B cell (primary cell): ENCODE measurements around the gene TOGARAM2. TPM values are rescaled to one million over a fixed set of nuclear protein-coding genes. Genes with fewer than 3 reads are reported as not detected.

ENCODE experiments used
- ATAC-seq: fragments of 200-7000 bp; cut with Tn5 transposase; one replicate; pipeline ENCODE4 v1.10.0; 2021; ENCODE audit warnings: low read depth, mild to moderate bottlenecking, moderate number of reproducible peaks, moderate library complexity
- CTCF ChIA-PET: fragments of 350-600 bp; sonication (Branson Sonifier 250); formaldehyde crosslinking; loops from one replicate; lab custom pipeline; 2021; ENCODE audit warnings: antibody characterized with exemption, inconsistent platforms; lab: Charles Lee
- POLR2A ChIA-PET: fragments of 350-600 bp; sonication (Branson Sonifier 250); formaldehyde crosslinking; loops from one replicate; lab custom pipeline; 2021; ENCODE audit warnings: antibody characterized with exemption; lab: Charles Lee
- DNase-seq: peaks from one replicate; pipeline ENCODE4 v3.0.0; 2013
- H2AFZ ChIP-seq: 2 replicates; pipeline ENCODE4 v1.6.1; 2012; ENCODE audit warnings: mild to moderate bottlenecking, low read depth, low read length; ENCODE audit not compliant: insufficient read depth, poor library complexity, severe bottlenecking
- H3K27ac ChIP-seq, 2 donors: 1 replicate in 1 of 2; 2 replicates in 1 of 2; pipeline ENCODE4 v1.5.1; 2012 to 2013; ENCODE audit warnings: low read length in 2 of 2, mild to moderate bottlenecking in 2 of 2, moderate library complexity in 1 of 2
- H3K27me3 ChIP-seq, 4 experiments: fragments of 200-600 bp in 1 of 4; sonication (generic) in 1 of 4; replicated peaks in 1 of 4; 1 replicate in 2 of 4; 2 replicates in 2 of 4; pipeline versions ENCODE4 v1.6.1 to v1.7.0; 2013 to 2016; ENCODE audit warnings: low read length in 3 of 4, mild to moderate bottlenecking in 2 of 4, mixed read lengths in 1 of 4, moderate library complexity in 1 of 4; ENCODE audit not compliant: insufficient read depth in 4 of 4, control insufficient read depth in 3 of 4; ENCODE audit errors: control extremely low read depth in 1 of 4
- H3K36me3 ChIP-seq, 2 experiments: replicated peaks in 1 of 2; 1 replicate in 1 of 2; 2 replicates in 1 of 2; pipeline versions ENCODE4 v1.6.1 to v1.7.1; 2013; ENCODE audit warnings: low read length in 1 of 2; ENCODE audit not compliant: insufficient read depth in 2 of 2, control insufficient read depth in 1 of 2; ENCODE audit errors: control extremely low read depth in 1 of 2, extremely low read depth in 1 of 2
- H3K4me1 ChIP-seq, 2 donors: fragments of 200-600 bp in 1 of 2; sonication (generic) in 1 of 2; 1 replicate in 1 of 2; 2 replicates in 1 of 2; pipeline versions ENCODE4 v1.5.1 to v1.6.1; 2013 to 2017; ENCODE audit warnings: low read length in 2 of 2; ENCODE audit not compliant: control insufficient read depth in 2 of 2, insufficient read depth in 2 of 2
- H3K4me2 ChIP-seq: replicated peaks from 2 replicates; pipeline ENCODE3; 2012; ENCODE audit warnings: mild to moderate bottlenecking, low read depth, low read length; ENCODE audit not compliant: poor library complexity, severe bottlenecking
- H3K4me3 ChIP-seq, 5 experiments: fragments of 200-600 bp in 1 of 5; sonication (generic) in 1 of 5; 1 replicate in 3 of 5; 2 replicates in 2 of 5; pipeline versions ENCODE4 v1.5.1 to v1.7.0; 2011 to 2016; ENCODE audit warnings: low read length in 4 of 5, mild to moderate bottlenecking in 4 of 5, low read depth in 2 of 5, control low read depth in 1 of 5, moderate library complexity in 1 of 5; ENCODE audit not compliant: insufficient read depth in 1 of 5; ENCODE audit errors: control extremely low read depth in 1 of 5, extremely low read depth in 1 of 5
- H3K79me2 ChIP-seq: fragments of 200-600 bp; sonication (generic); one replicate; pipeline ENCODE4 v1.6.0; 2016; ENCODE audit warnings: low read length; ENCODE audit not compliant: control insufficient read depth, insufficient read depth
- H3K9ac ChIP-seq: fragments of 200-600 bp; sonication (generic); 2 replicates; pipeline ENCODE4 v1.6.1; 2017; ENCODE audit warnings: mild to moderate bottlenecking, low read length, moderate library complexity
- H3K9me3 ChIP-seq, 3 donors: one replicate each; pipeline versions ENCODE4 v1.6.1 to v1.7.1; 2013; ENCODE audit warnings: low read length in 2 of 3; ENCODE audit not compliant: control insufficient read depth in 2 of 3, insufficient read depth in 1 of 3; ENCODE audit errors: control extremely low read depth in 1 of 3
- H4K20me1 ChIP-seq: 2 replicates; pipeline ENCODE4 v1.6.0; 2012; ENCODE audit warnings: mild to moderate bottlenecking, low read length; ENCODE audit not compliant: insufficient read depth, control insufficient read depth, poor library complexity, severe bottlenecking
- H3K27ac Mint-ChIP-seq: one replicate; pipeline ENCODE4 v1.8.0; 2021; ENCODE audit warnings: mixed read lengths
- H3K27me3 Mint-ChIP-seq: one replicate; pipeline ENCODE4 v1.8.0; 2021; ENCODE audit warnings: mixed read lengths
- H3K4me1 Mint-ChIP-seq: one replicate; pipeline ENCODE4 v1.8.0; 2021; ENCODE audit warnings: mixed read lengths
- H3K4me3 Mint-ChIP-seq: one replicate; pipeline ENCODE4 v1.8.0; 2021; ENCODE audit warnings: mixed read lengths
- H3K9me3 Mint-ChIP-seq: one replicate; pipeline ENCODE4 v1.8.0; 2022; ENCODE audit warnings: mixed read lengths; ENCODE audit not compliant: insufficient read depth
- CTCF ChIP-seq: fragments of 200-600 bp; IDR thresholded peaks from one replicate; pipeline ENCODE4 v1.8.0; 2022; ENCODE audit warnings: antibody characterized with exemption, mild to moderate bottlenecking
- EZH2 ChIP-seq: IDR thresholded peaks from 2 replicates; pipeline ENCODE4 v1.6.1; 2012; ENCODE audit warnings: borderline replicate concordance, low read depth, mild to moderate bottlenecking, moderate library complexity, low read length; ENCODE audit not compliant: insufficient read depth, poor library complexity, severe bottlenecking
- WGBS: methylation state at CpG from one replicate; pipeline ENCODE4 v1.1.5; 2013; ENCODE audit warnings: missing lambda C conversion rate; ENCODE audit not compliant: insufficient coverage; 5-methylcytosine and 5-hydroxymethylcytosine counted together
- intact Hi-C: fragments of 100-400 bp; cut with micrococcal nuclease; formaldehyde crosslinking; loops from one replicate; pipeline ENCODE4 v1.10.0; 2022
- polyA plus RNA-seq: library from polyadenylated mRNA; depleted of rRNA; stranded (reverse); fragments of >200 nt; gene quantifications from 2 replicates; pipeline ENCODE4 v1.2.3, GENCODE V29; 2012
- total RNA-seq, 2 donors: library from RNA; stranded (reverse); fragments of 120-200 nt in 1 of 2; gene quantifications; 1 replicate in 1 of 2; 2 replicates in 1 of 2; pipeline versions ENCODE4 v1.2.3 to v1.2.4, GENCODE V29; 2013 to 2022

Gene TOGARAM2
- total and polyA plus RNA-seq, 2 donors (not counting 1 experiment from before 2014, with no cell fraction given) = 0.25 to 0.61 TPM

- H3K4me3 Mint-ChIP-seq = no peak overlapping the region
- H3K27ac Mint-ChIP-seq = no peak overlapping the region
- Histone ChIP-seq H3K36me3 (no peaks in the 10 kb centered on the region), H3K79me2 (no peaks in the 10 kb centered on the region), H3K4me2 (no peak overlapping the region), H3K27ac (no peak overlapping the region), H2AFZ (no peak overlapping the region), H4K20me1 (no peaks in the 10 kb centered on the region), H3K4me1 (no peaks in the 10 kb centered on the region), H3K4me3 (no peak overlapping the region), H3K9me3 (no peaks in the 10 kb centered on the region), H3K27me3 (no peaks in the 10 kb centered on the region), H3K9ac (no peak overlapping the region)
- POLR2A ChIA-PET = no interaction called here
- H3K9me3 Mint-ChIP-seq = no peaks in the 10 kb centered on the region
- H3K4me1 Mint-ChIP-seq = no peaks in the 10 kb centered on the region
- intact Hi-C loops = no loop called here
- no peak for ATAC-seq
- TF ChIP-seq EZH2 = no peak
- no peak for TF ChIP-seq CTCF
- 92% methylated on average over 5 of the region's 6 CpGs for WGBS
- CTCF ChIA-PET = interaction anchor here (0.9 kb wide), 1 partner anchor 21 kb away, joined by 3 read pairs; no protein-coding TSS in a partner anchor
- no peak for DNase-seq
- no peaks in the 10 kb centered on the region for H3K27me3 Mint-ChIP-seq
Measured at GRCh38 chr2:29033656-29034055, 52.6 kb downstream of the TOGARAM2 start.

GRCh38 chr2:29035016-29035745, 54.1 kb downstream of the TOGARAM2 start:
- Mint-ChIP-seq H3K4me3 (no peak overlapping the region), H3K27ac (no peak overlapping the region), H3K4me1 (no peaks in the 10 kb centered on the region), H3K27me3 (no peaks in the 10 kb centered on the region), H3K9me3 (no peaks in the 10 kb centered on the region)
- POLR2A ChIA-PET = interaction anchor here (0.7 kb wide), 1 partner anchor 1372 kb away, joined by 7 read pairs; the partner anchor contains the start of gene SUPT7L
- Histone ChIP-seq H3K9me3 (no peaks in the 10 kb centered on the region), H3K79me2 (no peaks in the 10 kb centered on the region), H3K27ac (no peak overlapping the region), H3K27me3 (no peaks in the 10 kb centered on the region), H3K9ac (no peak overlapping the region), H3K4me2 (no peak overlapping the region), H3K4me3 (no peak overlapping the region), H2AFZ (no peak overlapping the region), H4K20me1 (no peaks in the 10 kb centered on the region), H3K36me3 (no peaks in the 10 kb centered on the region), H3K4me1 (no peaks in the 10 kb centered on the region)
- TF ChIP-seq CTCF (no peak), EZH2 (no peak)
- CTCF ChIA-PET = interaction anchor here (0.7 kb wide), 1 partner anchor 38 kb away, joined by 3 read pairs; no protein-coding TSS in a partner anchor
- ATAC-seq (no peak), DNase-seq (no peak)
- 82% methylated on average over 14 of the region's 17 CpGs for WGBS
- intact Hi-C loops = no loop called here
